Measurements from ENCODE around the gene PARVG. TPM values are rescaled to one million over a fixed set of nuclear protein-coding genes. Genes with fewer than 3 reads are reported as not detected.

Gene PARVG
- total RNA-seq, 1 experiment from 2014 or later, result not detected

DNA sequence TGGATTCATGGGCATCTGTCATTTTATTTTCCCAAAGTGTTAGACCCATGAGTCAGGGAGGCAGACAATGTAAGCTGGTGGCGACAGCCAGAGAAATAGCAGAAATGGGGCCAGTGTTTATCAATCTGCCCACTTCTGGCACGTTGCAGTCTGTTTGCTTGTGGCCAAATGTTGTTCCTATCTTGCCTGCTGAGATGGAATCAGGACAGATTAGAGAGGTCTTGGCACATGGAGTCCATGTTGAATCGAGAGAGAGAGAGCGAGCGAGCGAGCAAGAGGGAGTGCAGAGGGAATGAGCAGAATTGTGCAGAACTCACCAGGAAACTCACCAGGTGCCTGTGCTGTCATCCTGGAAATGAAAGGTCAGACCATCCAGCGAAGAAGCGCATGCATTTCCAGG lies 21.9 kb upstream of the PARVG start:
- Histone ChIP-seq H3K4me2 (ENCODE audit: low read length) (no peak overlapping the region), H3K4me1 (ENCODE audit: insufficient read depth, low read length) (no peaks in the 10 kb centered on the region), H3K27ac (ENCODE audit: low read length) (no peak overlapping the region), H3K9ac (ENCODE audit: low read length) (no peak overlapping the region), H3K36me3 (ENCODE audit: low read depth, low read length) (no peaks in the 10 kb centered on the region), H3K9me3 (ENCODE audit: low read length) (no peaks in the 10 kb centered on the region), H3K27me3 (ENCODE audit: low read length) (no peaks in the 10 kb centered on the region), H4K20me1 (ENCODE audit: low read length) (no peaks in the 10 kb centered on the region), H3K9me2 (replicated peaks; ENCODE audit: low read length) (no peaks in the 10 kb centered on the region), H3K79me2 (ENCODE audit: low read length) (no peaks in the 10 kb centered on the region), H2AFZ (ENCODE audit: low read length) (no peak overlapping the region), H3K4me3 (ENCODE audit: low read length) (no peak overlapping the region), H3F3A (ENCODE audit: low read length, unreplicated experiment) (no peaks in the 10 kb centered on the region)
- ChIA-PET CTCF (no interaction called here), POLR2A (ENCODE audit: unreplicated experiment) (no interaction called here)
- ATAC-seq (no peak), DNase-seq (no peak)
- TF ChIP-seq EZH2phosphoT487 (IDR thresholded peaks at IDR 0.05; ENCODE audit: borderline replicate concordance, low read length), result no peak
- TF ChIP-seq EZH2 (IDR thresholded peaks at IDR 0.05; ENCODE audit: low read length, unreplicated experiment), result no peak
- TF ChIP-seq CTCF (conservative IDR thresholded peaks at IDR 0.05; ENCODE audit: low read depth, low read length), result no peak
- intact Hi-C loops (cut with micrococcal nuclease), result no loop called here
- no TSS peak for BruUV-seq (replicated peaks)

DNA sequence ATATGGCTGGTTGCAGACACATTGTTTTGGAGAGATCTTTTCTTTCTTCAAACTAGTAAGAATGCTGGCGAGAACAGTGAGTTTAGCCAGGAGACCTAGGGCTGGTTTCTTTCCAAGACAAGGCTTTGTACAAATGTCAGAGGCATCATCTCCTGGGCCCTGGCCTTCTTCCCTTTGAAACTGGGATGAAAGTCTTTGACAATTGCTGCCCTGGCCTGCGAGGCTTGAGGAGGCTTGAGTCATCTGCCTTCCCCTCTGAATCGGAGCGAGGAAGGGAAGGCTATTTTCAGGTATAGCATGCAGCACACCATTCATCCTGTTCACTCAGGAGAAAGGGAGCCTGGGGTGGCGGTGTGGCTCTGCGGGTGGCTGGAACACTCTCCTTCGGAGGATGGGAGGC lies 21.5 kb upstream of the PARVG start:
- no peaks in the 10 kb centered on the region for H3K27me3 ChIP-seq (ENCODE audit: low read length)
- no peaks in the 10 kb centered on the region for H3K36me3 ChIP-seq (ENCODE audit: low read depth, low read length)
- H3K4me1 ChIP-seq (ENCODE audit: insufficient read depth, low read length), result no peaks in the 10 kb centered on the region
- DNase-seq (no peak), ATAC-seq (no peak)
- intact Hi-C loops (cut with micrococcal nuclease), result no loop called here
- H3K27ac ChIP-seq (ENCODE audit: low read length), result no peak overlapping the region
- TF ChIP-seq CTCF (conservative IDR thresholded peaks at IDR 0.05; ENCODE audit: low read depth, low read length), result no peak
- TF ChIP-seq EZH2phosphoT487 (IDR thresholded peaks at IDR 0.05; ENCODE audit: borderline replicate concordance, low read length), result no peak
- TF ChIP-seq EZH2 (IDR thresholded peaks at IDR 0.05; ENCODE audit: low read length, unreplicated experiment), result no peak
- no peak overlapping the region for H3K9ac ChIP-seq (ENCODE audit: low read length)
- no peaks in the 10 kb centered on the region for H4K20me1 ChIP-seq (ENCODE audit: low read length)
- H3F3A ChIP-seq (ENCODE audit: low read length, unreplicated experiment), result no peaks in the 10 kb centered on the region
- ChIA-PET CTCF (no interaction called here), POLR2A (ENCODE audit: unreplicated experiment) (no interaction called here)
- no peak overlapping the region for H3K4me2 ChIP-seq (ENCODE audit: low read length)
- no peaks in the 10 kb centered on the region for H3K9me2 ChIP-seq (replicated peaks; ENCODE audit: low read length)
- H3K4me3 ChIP-seq (ENCODE audit: low read length), result no peak overlapping the region
- no peaks in the 10 kb centered on the region for H3K79me2 ChIP-seq (ENCODE audit: low read length)
- no TSS peak for BruUV-seq (replicated peaks)
- H2AFZ ChIP-seq (ENCODE audit: low read length), result no peak overlapping the region
- H3K9me3 ChIP-seq (ENCODE audit: low read length), result no peaks in the 10 kb centered on the region

DNA sequence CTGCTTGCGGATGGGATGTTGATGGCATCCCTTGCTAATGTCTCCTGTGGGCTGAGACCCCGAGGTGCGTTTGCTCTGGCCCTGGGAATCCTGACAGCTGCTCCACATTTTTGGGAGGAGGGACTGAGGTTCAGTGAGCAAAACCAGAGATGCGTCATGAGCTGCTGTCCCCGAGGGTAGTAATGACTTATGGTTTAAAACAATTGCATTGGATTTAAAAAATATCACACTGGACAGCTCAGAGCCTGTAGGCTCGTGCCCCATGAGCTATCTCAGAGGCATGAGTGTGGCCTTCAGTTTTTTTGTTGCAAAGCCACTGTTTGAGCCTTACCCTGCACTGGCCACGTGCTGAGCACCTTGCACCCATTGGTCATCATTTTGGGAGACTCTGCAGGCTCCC lies 20.9 kb upstream of the PARVG start:
- H4K20me1 ChIP-seq (ENCODE audit: low read length), result no peaks in the 10 kb centered on the region
- DNase-seq (no peak), ATAC-seq (no peak)
- H3K4me2 ChIP-seq (ENCODE audit: low read length), result no peak overlapping the region
- no peak overlapping the region for H3K27ac ChIP-seq (ENCODE audit: low read length)
- intact Hi-C loops (cut with micrococcal nuclease), result no loop called here
- H3F3A ChIP-seq (ENCODE audit: low read length, unreplicated experiment), result no peaks in the 10 kb centered on the region
- no peaks in the 10 kb centered on the region for H3K9me2 ChIP-seq (replicated peaks; ENCODE audit: low read length)
- no peaks in the 10 kb centered on the region for H3K36me3 ChIP-seq (ENCODE audit: low read depth, low read length)
- H3K4me1 ChIP-seq (ENCODE audit: insufficient read depth, low read length), result no peaks in the 10 kb centered on the region
- no peak for TF ChIP-seq CTCF (conservative IDR thresholded peaks at IDR 0.05; ENCODE audit: low read depth, low read length)
- no peak for TF ChIP-seq EZH2phosphoT487 (IDR thresholded peaks at IDR 0.05; ENCODE audit: borderline replicate concordance, low read length)
- no peak for TF ChIP-seq EZH2 (IDR thresholded peaks at IDR 0.05; ENCODE audit: low read length, unreplicated experiment)
- H3K79me2 ChIP-seq (ENCODE audit: low read length), result no peaks in the 10 kb centered on the region
- no peak overlapping the region for H3K4me3 ChIP-seq (ENCODE audit: low read length)
- H3K9ac ChIP-seq (ENCODE audit: low read length), result no peak overlapping the region
- CTCF ChIA-PET, result no interaction called here
- H3K27me3 ChIP-seq (ENCODE audit: low read length), result no peaks in the 10 kb centered on the region
- POLR2A ChIA-PET (ENCODE audit: unreplicated experiment), result no interaction called here
- no TSS peak for BruUV-seq (replicated peaks)
- H2AFZ ChIP-seq (ENCODE audit: low read length), result no peak overlapping the region
- no peaks in the 10 kb centered on the region for H3K9me3 ChIP-seq (ENCODE audit: low read length)
